GM18951 (cell line): ENCODE results near the gene ABCA2.

Experiments
- POLR2A ChIP-seq: IDR thresholded peaks from 4 replicates; pipeline ENCODE4 v1.6.1; 2011; ENCODE audit warnings: mild to moderate bottlenecking; ENCODE audit not compliant: insufficient read length, insufficient read depth; ENCODE audit errors: extremely low read depth
- in situ Hi-C: fragments of 300-500 bp; cut with MboI; formaldehyde crosslinking; loops from one replicate; pipeline ENCODE4 v1.12.0; 2022; ENCODE audit warnings: low sequenced_read_pairs, mixed read lengths, inconsistent platforms; ENCODE audit not compliant: unreplicated experiment

The ABCA2 gene

GRCh38 chr9:136973618-136974617 lies 54.1 kb downstream of the ABCA2 start:
- TF ChIP-seq POLR2A: no peak

GRCh38 chr9:136972743-136973142 lies 55.3 kb downstream of the ABCA2 start:
- in situ Hi-C loops: no loop called here
- no peak for TF ChIP-seq POLR2A

More at GRCh38 chr9:136973618-136974617, 54.1 kb downstream of the ABCA2 start:
- in situ Hi-C loops: no loop called here

- TF ChIP-seq POLR2A: no peak
- in situ Hi-C loops: no loop called here
Measured at GRCh38 chr9:136972335-136972734, 55.7 kb downstream of the ABCA2 start.

GRCh38 chr9:136971746-136972145 lies 56.3 kb downstream of the ABCA2 start:
- in situ Hi-C loops: no loop called here
- no peak for TF ChIP-seq POLR2A

GRCh38 chr9:136970361-136970760 lies 57.7 kb downstream of the ABCA2 start:
- no peak for TF ChIP-seq POLR2A
- in situ Hi-C loops: no loop called here

- in situ Hi-C loops: no loop called here
- no peak for TF ChIP-seq POLR2A
Measured at GRCh38 chr9:136969774-136970173, 58.3 kb downstream of the ABCA2 start.

- in situ Hi-C loops: no loop called here
- TF ChIP-seq POLR2A: no peak
Measured at GRCh38 chr9:136969150-136969549, 58.9 kb downstream of the ABCA2 start.

- no peak for TF ChIP-seq POLR2A
- in situ Hi-C loops: no loop called here
Measured at GRCh38 chr9:136968333-136969127, 59.5 kb downstream of the ABCA2 start.

GRCh38 chr9:136965771-136966484 lies 62.1 kb downstream of the ABCA2 start:
- in situ Hi-C loops: no loop called here

GRCh38 chr9:136964833-136965422 lies 63.1 kb downstream of the ABCA2 start:
- no peak for TF ChIP-seq POLR2A
- in situ Hi-C loops: no loop called here

More at GRCh38 chr9:136965771-136966484, 62.1 kb downstream of the ABCA2 start:
- TF ChIP-seq POLR2A: no peak

GRCh38 chr9:136964171-136964689 lies 63.8 kb downstream of the ABCA2 start:
- in situ Hi-C loops: no loop called here
- no peak for TF ChIP-seq POLR2A

GRCh38 chr9:136963751-136964150 lies 64.3 kb downstream of the ABCA2 start:
- in situ Hi-C loops: no loop called here
- no peak for TF ChIP-seq POLR2A
